ENCODE data around the gene PLP1.
A peak's percentile ranks its signal among the peaks of the same experiment; 100 is the strongest.
"Not testable (repeated sequence)": the region's sequence is repeated elsewhere in the genome, so short reads cannot be mapped to it uniquely, and the experiment has no call there.

Gene PLP1

DNA sequence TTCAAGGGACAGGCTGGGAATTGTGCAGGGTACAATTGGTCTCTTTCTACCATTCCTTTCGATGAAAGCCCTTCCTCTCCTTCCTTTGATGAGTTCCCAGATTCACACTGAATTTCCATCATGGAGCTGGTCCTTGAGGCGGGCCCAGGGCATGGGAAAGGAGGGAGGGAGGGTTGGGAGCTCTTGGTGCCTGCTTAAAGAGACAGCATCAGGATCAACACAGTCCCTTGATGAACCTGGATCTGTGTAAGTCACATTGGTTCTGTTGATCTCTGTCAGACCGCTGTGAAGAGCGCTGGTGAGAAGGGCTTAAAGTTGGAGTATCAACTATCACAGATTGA, 4.4 kb downstream of the PLP1 start:
- DNase-seq (ENCODE audit: low read depth) = no peak

DNA sequence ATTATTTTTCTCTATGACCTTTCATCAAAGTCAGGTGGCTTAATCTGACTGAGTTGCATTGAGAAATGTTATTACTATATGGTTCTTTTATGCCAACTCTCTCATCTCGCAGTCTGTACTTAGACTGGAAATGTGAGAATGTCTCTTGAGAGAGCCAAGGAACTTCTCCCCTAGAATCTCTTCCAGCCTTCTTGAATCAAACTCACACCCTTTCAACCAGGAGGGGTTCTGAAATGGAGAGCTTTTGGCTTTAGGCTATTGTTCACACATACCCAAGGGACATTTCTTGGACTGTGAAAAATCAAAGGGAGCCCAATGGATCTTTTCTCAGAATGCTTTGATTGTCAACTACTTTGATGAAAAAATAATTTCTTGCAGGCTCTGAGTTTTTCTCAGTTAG, 5.1 kb downstream of the PLP1 start:
- DNase-seq (ENCODE audit: low read depth) = no peak

DNA sequence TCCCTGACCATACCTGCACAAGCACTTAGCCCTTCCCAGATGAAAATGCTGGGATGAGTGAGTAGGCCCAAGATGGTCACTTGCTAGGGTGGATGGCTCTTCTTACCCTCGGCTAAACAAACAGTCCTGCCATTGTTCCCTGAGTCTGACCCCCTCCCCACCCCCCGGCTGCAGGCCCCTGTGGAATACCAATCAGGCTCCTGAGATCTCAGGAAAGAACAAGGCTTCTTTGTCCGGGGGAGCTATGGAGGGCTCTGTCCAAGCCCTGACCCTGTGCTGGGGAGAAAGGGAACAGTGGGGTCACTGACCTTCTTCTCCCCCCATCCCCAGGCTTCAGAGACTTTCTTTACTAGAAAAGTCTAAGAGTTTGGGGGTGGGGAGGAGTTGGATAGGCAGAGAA, 6.0 kb downstream of the PLP1 start:
- DNase-seq (ENCODE audit: low read depth) = no peak

DNA sequence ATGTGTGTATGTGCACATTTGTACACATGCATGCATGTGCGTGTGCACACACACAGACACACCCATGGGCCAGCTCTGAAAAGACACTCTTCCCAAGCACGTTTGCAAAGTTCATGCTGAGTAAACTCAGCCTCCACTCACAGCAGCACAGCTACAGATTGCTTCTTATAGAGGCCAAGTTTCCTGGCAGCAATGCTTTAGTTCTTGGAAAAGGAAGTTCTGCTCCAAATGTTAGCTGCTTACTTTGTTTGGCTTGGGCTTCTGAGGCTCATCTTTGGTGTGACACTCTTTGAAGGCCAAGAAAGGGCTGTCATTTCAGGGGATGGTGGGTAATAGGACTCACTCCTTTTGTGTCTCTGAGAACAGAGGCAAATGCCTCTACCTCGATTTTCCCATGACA, 6.6 kb downstream of the PLP1 start:
- DNase-seq (ENCODE audit: low read depth) = no peak

DNA sequence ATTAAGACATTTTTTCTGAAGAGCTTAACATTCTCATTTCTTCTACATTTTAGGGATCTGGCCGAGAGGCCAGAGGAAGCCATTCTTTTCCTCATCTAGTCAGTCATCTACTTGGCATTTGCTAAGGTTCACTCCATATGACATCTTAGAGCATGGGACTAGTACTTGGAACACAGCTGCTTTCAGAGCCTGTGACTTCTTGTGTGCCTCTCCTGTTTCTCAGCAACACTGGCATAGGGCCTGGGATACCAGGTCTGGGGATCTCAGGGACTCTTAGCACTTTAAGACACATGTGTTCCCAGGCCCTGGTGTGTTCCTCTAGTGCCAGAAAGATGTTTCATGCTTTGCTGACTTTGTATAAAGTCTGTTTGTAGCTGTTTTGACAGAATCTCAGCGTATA, 7.3 kb downstream of the PLP1 start:
- no peak for DNase-seq (ENCODE audit: low read depth)

DNA sequence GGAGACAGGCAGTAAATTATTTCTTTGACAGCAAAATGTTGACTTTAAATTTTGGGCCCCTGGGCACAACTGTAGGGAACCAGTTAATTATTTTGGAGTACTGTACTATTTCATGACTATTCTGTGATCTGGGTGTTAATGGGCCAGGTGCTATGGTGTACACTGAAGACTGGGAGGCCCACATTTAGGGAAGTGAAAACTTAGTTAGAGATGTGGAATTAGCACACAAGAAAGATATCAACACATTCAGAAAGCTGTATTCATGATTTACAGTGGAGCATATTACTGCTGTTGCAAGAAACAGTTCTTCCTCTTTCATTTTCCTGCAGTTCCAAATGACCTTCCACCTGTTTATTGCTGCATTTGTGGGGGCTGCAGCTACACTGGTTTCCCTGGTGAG, 12.4 kb downstream of the PLP1 start:
- DNase-seq (ENCODE audit: low read depth) = no peak

DNA sequence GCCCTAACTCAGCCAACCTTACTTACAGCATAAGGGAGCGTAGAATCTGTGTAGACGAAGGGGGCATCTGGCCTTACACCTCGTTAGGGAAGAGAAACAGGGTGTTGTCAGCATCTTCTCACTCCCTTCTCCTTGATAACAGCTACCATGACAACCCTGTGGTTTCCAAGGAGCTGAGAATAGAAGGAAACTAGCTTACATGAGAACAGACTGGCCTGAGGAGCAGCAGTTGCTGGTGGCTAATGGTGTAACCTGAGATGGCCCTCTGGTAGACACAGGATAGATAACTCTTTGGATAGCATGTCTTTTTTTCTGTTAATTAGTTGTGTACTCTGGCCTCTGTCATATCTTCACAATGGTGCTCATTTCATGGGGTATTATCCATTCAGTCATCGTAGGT, 14.6 kb downstream of the PLP1 start:
- no peak for DNase-seq (ENCODE audit: low read depth)

DNA sequence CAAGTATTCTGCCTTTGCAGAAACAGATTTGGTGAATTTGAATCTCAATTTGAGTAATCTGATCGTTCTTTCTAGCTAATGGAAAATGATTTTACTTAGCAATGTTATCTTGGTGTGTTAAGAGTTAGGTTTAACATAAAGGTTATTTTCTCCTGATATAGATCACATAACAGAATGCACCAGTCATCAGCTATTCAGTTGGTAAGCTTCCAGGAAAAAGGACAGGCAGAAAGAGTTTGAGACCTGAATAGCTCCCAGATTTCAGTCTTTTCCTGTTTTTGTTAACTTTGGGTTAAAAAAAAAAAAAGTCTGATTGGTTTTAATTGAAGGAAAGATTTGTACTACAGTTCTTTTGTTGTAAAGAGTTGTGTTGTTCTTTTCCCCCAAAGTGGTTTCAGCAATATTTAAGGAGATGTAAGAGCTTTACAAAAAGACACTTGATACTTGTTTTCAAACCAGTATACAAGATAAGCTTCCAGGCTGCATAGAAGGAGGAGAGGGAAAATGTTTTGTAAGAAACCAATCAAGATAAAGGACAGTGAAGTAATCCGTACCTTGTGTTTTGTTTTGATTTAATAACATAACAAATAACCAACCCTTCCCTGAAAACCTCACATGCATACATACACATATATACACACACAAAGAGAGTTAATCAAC, 15.3 kb downstream of the PLP1 start:
- DNase-seq (ENCODE audit: low read depth) = no peak

DNA sequence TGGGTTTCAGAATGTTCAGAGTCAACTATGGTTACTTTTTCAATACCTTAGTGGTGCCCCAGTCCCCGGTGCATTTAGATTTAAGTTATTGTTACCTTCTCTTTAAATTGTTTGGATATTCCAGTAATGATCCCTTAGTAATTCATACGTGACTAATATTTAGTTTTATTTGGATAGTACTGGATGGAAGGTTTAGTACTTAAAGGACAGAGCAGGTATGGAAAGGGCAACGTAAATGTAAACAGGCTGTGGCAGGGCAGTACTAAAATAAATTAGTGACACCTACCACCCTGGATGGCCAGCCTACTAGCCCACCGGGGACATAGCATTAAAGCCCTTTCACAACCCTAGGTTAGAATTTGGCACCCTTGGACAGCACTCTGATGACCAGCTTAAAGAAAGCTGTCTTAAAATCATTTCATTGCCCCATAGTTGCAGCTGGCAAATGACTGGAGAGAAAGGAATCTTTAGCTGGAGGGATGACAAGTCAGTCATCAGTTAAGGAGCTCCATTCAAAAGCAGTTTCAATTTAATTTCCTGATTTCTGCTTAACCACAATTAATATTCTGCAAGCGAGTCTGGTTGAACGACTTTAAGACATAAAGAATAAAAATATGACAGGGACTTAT, 16.4 kb downstream of the PLP1 start:
- no peak for DNase-seq (ENCODE audit: low read depth)

DNA sequence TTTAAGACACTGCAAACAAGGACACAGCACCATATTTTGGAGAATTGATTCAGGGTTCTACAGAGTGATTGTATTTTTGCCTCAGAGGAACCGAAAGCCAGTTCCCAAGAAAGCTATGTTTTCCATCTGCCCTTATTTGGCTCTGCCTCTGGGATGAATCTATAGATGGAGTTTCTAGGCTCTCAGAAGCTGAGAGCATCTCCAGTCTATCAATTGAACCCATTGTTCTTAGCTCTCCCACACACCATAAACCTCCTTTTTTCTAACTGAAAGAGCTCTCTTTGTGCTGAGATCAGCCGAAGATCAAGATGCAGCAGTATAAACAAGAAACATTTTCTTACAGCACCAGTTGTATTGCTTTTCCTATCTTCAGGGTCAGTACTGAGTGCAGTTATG, 16.9 kb downstream of the PLP1 start:
- no peak for DNase-seq (ENCODE audit: low read depth)

DNA sequence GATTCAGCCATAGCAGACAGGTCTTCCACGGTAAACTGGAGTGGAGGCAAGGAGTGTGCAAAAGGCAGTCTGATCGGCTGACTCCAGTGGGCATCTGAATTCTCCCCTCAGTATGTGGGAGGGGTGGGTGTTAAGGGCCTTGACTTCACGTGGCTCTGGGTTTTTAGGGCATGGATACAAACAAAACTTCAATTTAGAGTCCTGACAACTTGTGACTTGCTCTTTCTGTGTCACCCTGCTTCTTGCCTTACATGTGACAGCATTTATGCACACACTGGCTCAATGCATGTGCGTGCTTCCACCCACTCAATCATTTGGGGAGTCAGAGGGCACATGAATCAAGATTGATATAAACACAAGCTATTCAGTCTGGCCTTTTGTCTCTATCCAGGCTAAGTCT, 17.5 kb downstream of the PLP1 start:
- no peak for DNase-seq (ENCODE audit: low read depth)

DNA sequence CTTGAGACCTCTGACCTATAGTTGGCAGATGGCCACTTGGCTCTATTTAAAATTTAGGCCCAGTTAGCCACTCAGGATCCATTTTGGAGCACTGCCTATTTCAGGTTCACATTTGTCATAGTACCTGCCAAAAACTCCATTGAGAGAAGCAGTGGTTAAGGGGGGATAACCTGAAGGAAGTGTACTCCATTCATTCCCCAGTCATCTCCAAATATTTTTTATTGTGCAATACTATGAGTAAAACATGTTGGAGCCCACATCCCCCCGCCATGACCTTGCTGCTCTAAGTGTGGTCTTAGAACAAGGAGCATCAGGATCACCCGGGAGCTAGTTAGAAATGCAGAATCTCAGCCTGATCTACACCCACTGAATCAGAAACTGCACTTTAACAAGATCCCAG, 21.1 kb downstream of the PLP1 start:
- no peak for DNase-seq (ENCODE audit: low read depth)

DNA sequence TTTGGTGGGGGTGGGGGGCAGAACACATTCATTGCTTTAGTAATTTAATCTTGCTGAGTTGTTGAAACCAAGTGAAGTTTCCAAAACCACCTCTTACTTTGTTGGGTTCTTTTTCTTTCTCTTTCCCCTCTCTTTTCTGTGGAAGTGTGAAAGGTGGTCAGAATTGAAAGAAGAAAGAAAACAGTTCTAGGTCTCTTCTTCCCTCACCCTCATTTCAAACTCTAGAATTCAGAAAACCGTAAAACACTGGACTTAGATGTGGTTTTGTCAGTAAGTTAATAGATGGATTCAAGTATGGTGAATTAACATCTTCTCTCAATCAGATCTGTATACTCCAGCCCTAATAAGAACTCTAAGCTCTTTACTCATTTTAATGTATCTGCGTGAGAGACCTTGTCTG, 23.7 kb downstream of the PLP1 start:
- DNase-seq (ENCODE audit: low read depth) = no peak

DNA sequence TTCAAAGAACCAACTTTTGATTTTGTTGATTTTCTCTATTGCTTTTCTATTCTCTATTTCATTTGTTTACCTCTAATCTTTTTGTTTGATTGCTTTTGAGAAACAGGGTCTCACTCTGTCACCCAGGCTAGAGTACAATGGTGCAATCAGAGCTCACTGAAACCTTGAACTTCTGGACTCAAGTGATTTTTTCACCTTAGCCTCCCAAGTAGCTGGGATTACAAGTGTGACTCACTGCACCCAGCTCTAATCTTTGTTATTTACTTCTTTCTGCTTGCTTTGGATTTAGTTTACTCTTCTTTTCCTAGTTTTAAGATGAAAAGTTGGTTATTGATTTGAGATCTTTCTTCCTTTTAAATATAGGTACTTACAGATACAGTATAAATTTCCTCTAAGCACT, 29.2 kb downstream of the PLP1 start:
- DNase-seq (ENCODE audit: low read depth) = no peak

DNA sequence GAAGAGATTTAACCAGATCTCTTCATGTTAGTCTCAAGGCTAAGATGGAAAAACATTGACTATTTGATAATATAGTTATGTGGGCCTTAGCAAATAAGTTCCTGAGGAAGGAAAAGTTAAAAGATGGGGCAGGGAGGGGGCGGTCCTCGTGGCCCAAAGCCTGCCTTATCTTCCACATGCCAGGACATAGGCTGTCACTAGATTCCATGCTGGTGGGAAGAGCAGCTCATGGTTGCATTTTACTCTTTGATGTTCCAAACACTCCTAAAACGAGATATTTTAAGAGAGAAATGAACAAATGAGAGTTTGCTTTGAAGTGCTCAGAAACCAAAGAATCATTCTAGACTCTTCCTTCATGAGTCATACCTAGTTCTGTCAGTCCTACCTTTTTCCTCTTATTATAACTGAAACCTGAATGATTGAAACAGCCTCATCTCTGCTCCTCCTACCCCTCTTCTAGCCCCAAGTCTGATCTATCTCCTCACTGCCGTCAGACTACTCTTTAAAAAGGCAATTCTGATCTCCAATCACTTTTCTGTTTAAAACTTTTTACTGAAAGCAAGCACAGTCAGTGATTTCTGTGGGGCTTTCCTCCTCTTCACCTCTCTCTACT, 30.3 kb downstream of the PLP1 start:
- DNase-seq (ENCODE audit: low read depth) = no peak

DNA sequence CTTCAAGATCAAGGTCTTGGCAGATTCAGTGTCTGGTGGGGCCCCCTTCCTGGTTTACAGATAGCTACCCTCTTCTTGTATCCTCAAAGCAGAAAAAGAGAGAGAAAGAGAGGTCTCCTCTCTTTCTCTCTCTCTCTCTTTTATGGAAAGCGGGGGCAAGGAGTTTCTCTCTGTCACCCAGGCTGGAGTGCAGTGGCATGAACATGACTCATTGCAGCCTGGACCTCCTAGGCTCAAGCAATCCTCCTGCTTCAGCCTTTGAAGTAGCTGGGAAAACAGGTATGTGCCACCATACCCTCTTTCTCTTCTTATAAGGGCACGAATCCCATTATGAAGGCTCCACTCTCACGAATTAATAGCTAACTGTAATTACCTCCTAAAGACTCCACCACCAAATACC, 35.2 kb downstream of the PLP1 start:
- no peak for DNase-seq (ENCODE audit: low read depth)

DNA sequence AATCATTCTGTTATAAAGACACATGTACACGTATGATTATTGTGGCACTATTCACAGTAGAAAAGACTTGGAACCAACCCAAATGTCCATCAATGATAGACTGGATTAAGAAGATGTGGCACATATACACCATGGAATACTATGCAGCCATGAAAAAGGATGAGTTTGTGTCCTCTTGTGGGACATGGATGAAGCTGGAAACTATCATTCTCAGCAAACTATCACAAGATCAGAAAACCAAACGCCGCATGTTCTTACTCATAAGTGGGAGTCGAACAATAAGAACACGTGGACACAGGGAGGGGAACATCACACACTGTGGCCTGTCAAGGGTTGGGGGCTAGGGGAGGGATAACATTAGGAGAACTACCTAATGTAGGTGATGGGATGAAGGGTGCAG, 40.5 kb downstream of the PLP1 start:
- DNase-seq (ENCODE audit: low read depth) = not testable (repeated sequence)

DNA sequence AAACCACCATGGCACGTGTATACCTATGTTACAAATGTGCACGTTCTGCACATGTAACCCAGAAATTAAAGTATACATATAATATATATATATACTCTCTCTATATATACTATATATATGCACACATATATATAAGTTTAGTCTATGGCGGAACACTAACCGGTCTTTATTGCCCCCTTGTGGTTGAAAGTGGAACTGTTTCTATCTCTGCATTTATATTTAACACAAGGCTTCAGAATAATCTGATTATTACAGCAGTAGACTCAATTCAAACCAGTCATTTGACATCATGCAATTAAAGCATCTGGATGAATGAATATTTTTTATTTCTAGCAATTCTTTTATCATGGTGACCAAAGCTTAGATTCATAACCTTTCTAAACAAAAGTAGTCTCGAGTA, 40.9 kb downstream of the PLP1 start:
- peak; percentile 2 for DNase-seq (ENCODE audit: low read depth)

DNA sequence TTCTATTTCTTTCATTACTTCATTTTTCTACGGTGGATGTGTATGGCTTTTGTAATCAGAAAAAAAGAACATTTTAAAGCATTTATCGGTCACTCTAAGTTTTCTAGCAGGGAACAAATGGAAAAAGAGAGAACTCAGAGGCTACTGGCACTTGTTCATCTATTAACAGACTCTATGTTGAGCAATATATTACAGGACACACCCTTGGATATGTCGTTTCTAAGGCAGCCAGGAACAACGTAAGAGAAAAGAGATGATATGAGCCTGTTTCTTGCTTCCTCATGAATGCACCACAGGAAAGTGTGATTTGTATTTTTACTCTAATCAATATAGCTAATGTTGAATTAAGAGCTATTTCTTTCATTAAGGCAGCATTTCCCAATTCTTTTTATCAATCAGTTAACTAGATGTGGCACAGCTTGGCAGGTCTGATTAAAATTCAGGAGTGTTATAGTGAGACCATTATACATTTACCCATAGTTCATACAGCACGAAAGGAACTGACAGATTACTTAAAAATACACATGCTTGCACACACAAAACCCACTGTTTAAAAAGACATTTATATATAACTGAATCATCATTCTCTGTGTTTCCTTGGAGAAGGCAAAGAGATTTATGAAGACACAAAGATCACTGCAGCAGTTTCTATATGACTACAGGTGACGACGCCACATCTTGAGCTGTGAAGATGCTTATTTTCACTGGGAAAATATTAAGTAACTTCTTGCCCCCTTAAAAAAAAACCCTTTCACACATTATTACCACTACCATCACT, 42.4 kb downstream of the PLP1 start:
- DNase-seq (ENCODE audit: low read depth) = no peak

DNA sequence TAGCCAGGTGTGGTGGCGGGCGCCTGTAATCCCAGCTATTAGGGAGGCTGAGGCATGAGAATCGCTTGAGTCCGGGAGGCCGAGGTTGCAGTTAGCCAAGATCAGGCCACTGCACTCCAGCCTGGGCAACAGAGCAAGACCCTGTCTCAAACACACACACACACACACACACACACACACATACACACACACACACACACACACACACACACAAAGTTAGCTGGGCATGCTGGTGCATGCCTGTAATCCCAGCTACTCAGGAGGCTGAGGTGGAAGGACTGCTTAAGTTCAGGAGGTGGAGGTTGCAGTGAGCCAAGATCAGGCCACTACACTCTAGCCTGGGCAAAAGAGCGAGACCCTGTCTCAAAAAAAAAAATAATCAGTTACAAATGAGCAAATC, 44.2 kb downstream of the PLP1 start:
- not testable (repeated sequence) for DNase-seq (ENCODE audit: low read depth)

DNA sequence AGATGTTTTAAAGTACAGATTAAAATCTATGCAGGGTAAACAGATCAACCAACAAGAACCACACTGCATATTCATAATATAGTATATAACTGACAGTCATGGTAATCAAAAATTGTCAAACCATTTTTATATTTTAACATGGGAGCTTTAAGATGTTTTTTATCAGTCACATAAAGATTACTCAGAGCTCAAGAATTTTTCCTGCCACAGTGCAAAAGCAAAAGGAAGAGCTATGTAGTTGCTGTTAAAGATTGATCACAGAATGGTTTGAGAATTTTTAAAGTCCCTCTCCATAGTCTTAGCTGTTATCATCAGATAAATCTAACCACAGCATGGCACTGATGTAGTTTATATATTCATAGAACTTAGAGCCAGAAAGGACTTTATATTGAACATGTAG, 47.0 kb downstream of the PLP1 start:
- DNase-seq (ENCODE audit: low read depth) = no peak

DNA sequence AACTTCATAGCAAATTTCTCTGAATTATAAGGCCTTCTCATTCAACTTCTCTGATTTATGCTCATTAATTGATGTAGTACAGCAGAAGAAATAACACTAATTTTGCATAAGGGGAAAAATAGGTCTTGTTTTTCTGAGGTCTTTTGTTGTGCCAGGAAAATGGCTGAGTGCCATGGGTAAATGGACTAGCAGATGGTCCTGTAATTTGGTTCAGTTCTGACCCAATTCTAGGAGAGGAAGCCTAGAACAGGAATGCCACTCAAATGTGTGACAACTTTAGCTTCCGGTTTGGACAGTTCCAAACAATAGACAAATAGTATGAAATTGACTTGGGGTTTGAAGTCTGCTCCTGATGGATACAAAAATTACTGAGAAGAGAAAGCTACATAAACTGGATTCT, 49.2 kb downstream of the PLP1 start:
- DNase-seq (ENCODE audit: low read depth) = no peak

DNA sequence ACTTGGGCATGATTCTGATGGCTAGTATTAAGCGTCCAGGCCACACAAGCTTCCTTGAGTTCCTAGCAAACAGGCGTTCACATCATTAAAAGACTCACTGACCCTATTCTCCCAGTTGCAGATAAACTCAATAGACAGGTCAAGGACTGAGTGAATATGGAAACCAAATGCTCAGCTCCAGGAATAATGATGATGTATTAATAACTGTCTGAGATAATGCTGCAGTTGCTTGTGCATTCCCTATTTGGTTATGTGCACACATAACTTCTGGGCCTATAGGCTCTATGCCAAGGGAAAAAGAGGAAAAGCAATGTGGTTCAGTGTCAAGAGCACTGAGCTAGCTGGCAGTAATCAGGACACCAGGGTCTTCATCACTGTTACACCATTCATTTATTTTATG, 51.9 kb downstream of the PLP1 start:
- DNase-seq (ENCODE audit: low read depth) = no peak

All from activated T-cell treated with anti-CD3 and anti-CD28 coated beads for 24 hours (primary cell).